K562 (cell line): Measurements from ENCODE around the gene WDR18. TPM values are rescaled to one million over a fixed set of nuclear protein-coding genes. Genes with fewer than 3 reads are reported as not detected.
A peak's percentile ranks its signal among the peaks of the same experiment; 100 is the strongest.

Experiments used
- BCL6 ChIP-seq: fragments of 250-450 bp; sonication (Bioruptor Pico); IDR thresholded peaks from 2 replicates; pipeline ENCODE4 v1.4.0; 2020
- CBX5 ChIP-seq: IDR thresholded peaks from 2 replicates; pipeline ENCODE4 v1.6.1; 2014; ENCODE audit warnings: low read depth, borderline replicate concordance
- COPS2 ChIP-seq: fragments of 450-650 bp; conservative IDR thresholded peaks from 2 replicates; pipeline ENCODE4 v1.6.1; 2016; ENCODE audit warnings: mild to moderate bottlenecking, moderate library complexity
- ESRRA ChIP-seq: fragments of 450-650 bp; IDR thresholded peaks from 2 replicates; pipeline ENCODE4 v1.6.1; 2014; ENCODE audit warnings: low read depth, mild to moderate bottlenecking, moderate library complexity, borderline replicate concordance
- ETV1 ChIP-seq: fragments of 450-650 bp; conservative IDR thresholded peaks from 2 replicates; pipeline ENCODE4 v1.6.1; 2016; ENCODE audit warnings: missing genetic modification characterization, control low read depth, low read depth, missing compliant biosample characterization
- FOXK1 ChIP-seq: sonication (generic); formaldehyde crosslinking; IDR thresholded peaks from 2 replicates; pipeline ENCODE4 v1.8.0; 2022; ENCODE audit warnings: missing genetic modification reagents, mild to moderate bottlenecking, borderline replicate concordance
- HDAC1 ChIP-seq, 2 experiments: fragments of 450-650 bp; IDR thresholded peaks; 2 replicates each; pipeline ENCODE4 v1.6.1; 2016 to 2017; ENCODE audit warnings: inconsistent platforms in 1 of 2, mild to moderate bottlenecking in 1 of 2, moderate library complexity in 1 of 2
- HNRNPL ChIP-seq: fragments of 200-400 bp; formaldehyde crosslinking; IDR thresholded peaks from 2 replicates; pipeline ENCODE4 v1.6.1; 2017; ENCODE audit warnings: low read depth, mild to moderate bottlenecking, low read length
- MAZ ChIP-seq, 2 experiments: fragments of 450-650 bp in 1 of 2; sonication (generic) in 1 of 2; formaldehyde crosslinking; IDR thresholded peaks in 1 of 2; conservative IDR thresholded peaks in 1 of 2; 2 replicates each; pipeline versions ENCODE4 v1.4.0 to v1.5.0; 2020; ENCODE audit warnings: mild to moderate bottlenecking in 1 of 2, missing genetic modification reagents in 1 of 2
- NCOA6 ChIP-seq: fragments of 450-650 bp; IDR thresholded peaks from 2 replicates; pipeline ENCODE4 v1.6.1; 2017; ENCODE audit warnings: mild to moderate bottlenecking
- NFIC ChIP-seq: fragments of 450-650 bp; IDR thresholded peaks from 2 replicates; pipeline ENCODE4 v1.6.1; 2017; ENCODE audit warnings: mild to moderate bottlenecking, inconsistent platforms
- NUFIP1 ChIP-seq: fragments of 450-650 bp; IDR thresholded peaks from 2 replicates; pipeline ENCODE4 v1.6.1; 2018; ENCODE audit not compliant: partially characterized antibody
- RBFOX2 ChIP-seq: fragments of 200-400 bp; formaldehyde crosslinking; IDR thresholded peaks from 2 replicates; pipeline ENCODE4 v1.6.1; 2017; ENCODE audit warnings: low read depth, mild to moderate bottlenecking, low read length, moderate library complexity
- RFX7 ChIP-seq: fragments of 250-450 bp; sonication (Bioruptor Pico); IDR thresholded peaks from 2 replicates; pipeline ENCODE4 v1.5.1; 2021; ENCODE audit warnings: mild to moderate bottlenecking
- SRF ChIP-seq, 2 experiments: fragments of 250-450, 450-650 bp in 1 of 2; sonication (Bioruptor Pico) in 1 of 2; sonication (generic) in 1 of 2; formaldehyde crosslinking; IDR thresholded peaks; 2 replicates each; pipeline versions ENCODE4 v1.5.0 to v1.5.1; 2020 to 2022; ENCODE audit warnings: mild to moderate bottlenecking in 1 of 2, missing genetic modification reagents in 1 of 2
- TBL1XR1 ChIP-seq, 2 experiments: IDR thresholded peaks; 2 replicates each; pipeline ENCODE4 v1.6.1; 2012; ENCODE audit warnings: improper control_type of control experiment in 2 of 2, low read length in 2 of 2, mild to moderate bottlenecking in 1 of 2
- WHSC1 ChIP-seq: IDR thresholded peaks from one replicate; pipeline ENCODE4 v1.6.1; 2012; ENCODE audit warnings: low read length, control low read depth, inconsistent platforms
- ZBTB1 ChIP-seq: sonication (generic); formaldehyde crosslinking; IDR thresholded peaks from 2 replicates; pipeline ENCODE4 v1.8.1; 2023; ENCODE audit warnings: missing genetic modification reagents, low read depth, mild to moderate bottlenecking, borderline replicate concordance
- ZBTB34 ChIP-seq: fragments of 250-450 bp; sonication (Bioruptor Pico); IDR thresholded peaks from 2 replicates; pipeline ENCODE4 v1.8.0; 2021; ENCODE audit warnings: mild to moderate bottlenecking, moderate library complexity
- ZC3H8 ChIP-seq: fragments of 450-650 bp; IDR thresholded peaks from 2 replicates; pipeline ENCODE4 v1.6.1; 2017
- ZNF175 ChIP-seq: fragments of 200-800 bp; sonication (Bioruptor generic); IDR thresholded peaks from 2 replicates; pipeline ENCODE4 v1.6.1; 2016; ENCODE audit warnings: low read depth, mild to moderate bottlenecking, missing genetic modification characterization, missing compliant biosample characterization
- ZNF274 ChIP-seq: IDR thresholded peaks from 2 replicates; pipeline ENCODE4 v1.6.1; 2011; ENCODE audit warnings: low read depth, mild to moderate bottlenecking, low read length, moderate library complexity, borderline replicate concordance
- ZNF311 ChIP-seq: fragments of 250-450 bp; sonication (Bioruptor Pico); IDR thresholded peaks from 2 replicates; pipeline ENCODE4 v1.4.0; 2020; ENCODE audit warnings: mild to moderate bottlenecking, moderate library complexity
- ZNF584 ChIP-seq: fragments of 200-800 bp; sonication (Bioruptor generic); IDR thresholded peaks from 2 replicates; pipeline ENCODE4 v1.6.1; 2016; ENCODE audit warnings: low read depth, mild to moderate bottlenecking, missing genetic modification characterization, missing compliant biosample characterization
- polyA plus RNA-seq, 8 experiments: library from polyadenylated mRNA; depleted of rRNA in 4 of 8; stranded (reverse) in 5 of 8; unstranded in 3 of 8; fragments of >200 nt; fragmentation: Nextera tagmentation in 2 of 8; fragmentation: Illumina TruSeq in 1 of 8; extraction: Ambion mirVana in 2 of 8; extraction: Trizol in 1 of 8; gene quantifications; 2 replicates each; pipeline versions ENCODE4 v1.2.1 to v1.2.3, GENCODE V29; 2011 to 2014; ENCODE audit warnings: inconsistent platforms in 1 of 8, missing spikeins in 1 of 8
- total RNA-seq, 7 experiments: library from RNA; depleted of rRNA in 6 of 7; stranded (reverse); fragments of >200 nt in 6 of 7; fragmentation: Illumina TruSeq in 2 of 7; extraction: Trizol in 2 of 7; gene quantifications; 2 replicates each; pipeline versions ENCODE4 v1.2.1 to v1.2.3, GENCODE V29; 2011 to 2021; ENCODE audit warnings: low replicate concordance in 1 of 7
- TF ChIP-seq, protein P1 (sequence below): fragments of 450-650 bp; IDR thresholded peaks from 2 replicates; pipeline ENCODE4 v1.6.1; 2017; ENCODE audit warnings: antibody characterized with exemption
- TF ChIP-seq, protein P2 (sequence below): IDR thresholded peaks from 2 replicates; pipeline ENCODE4 v1.6.1; 2014; ENCODE audit warnings: antibody characterized with exemption

WDR18 gene
- total and polyA plus RNA-seq, 9 of the 15 experiments (the other 6 are each of a cell fraction or from before 2014, with no cell fraction given), result 0.65 to 181 (median 30.1) TPM

GRCh38 chr19:1017115-1017905 lies 33.2 kb downstream of the WDR18 start (continued):
- TF ChIP-seq NUFIP1, result no peak
- TF ChIP-seq, protein P1, sequence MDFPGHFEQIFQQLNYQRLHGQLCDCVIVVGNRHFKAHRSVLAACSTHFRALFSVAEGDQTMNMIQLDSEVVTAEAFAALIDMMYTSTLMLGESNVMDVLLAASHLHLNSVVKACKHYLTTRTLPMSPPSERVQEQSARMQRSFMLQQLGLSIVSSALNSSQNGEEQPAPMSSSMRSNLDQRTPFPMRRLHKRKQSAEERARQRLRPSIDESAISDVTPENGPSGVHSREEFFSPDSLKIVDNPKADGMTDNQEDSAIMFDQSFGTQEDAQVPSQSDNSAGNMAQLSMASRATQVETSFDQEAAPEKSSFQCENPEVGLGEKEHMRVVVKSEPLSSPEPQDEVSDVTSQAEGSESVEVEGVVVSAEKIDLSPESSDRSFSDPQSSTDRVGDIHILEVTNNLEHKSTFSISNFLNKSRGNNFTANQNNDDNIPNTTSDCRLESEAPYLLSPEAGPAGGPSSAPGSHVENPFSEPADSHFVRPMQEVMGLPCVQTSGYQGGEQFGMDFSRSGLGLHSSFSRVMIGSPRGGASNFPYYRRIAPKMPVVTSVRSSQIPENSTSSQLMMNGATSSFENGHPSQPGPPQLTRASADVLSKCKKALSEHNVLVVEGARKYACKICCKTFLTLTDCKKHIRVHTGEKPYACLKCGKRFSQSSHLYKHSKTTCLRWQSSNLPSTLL, result no peak
- TF ChIP-seq HNRNPL, result no peak
- no peak for TF ChIP-seq WHSC1
- TF ChIP-seq COPS2, result no peak
- no peak for TF ChIP-seq ETV1 (tag)
- TF ChIP-seq ZBTB1, result no peak
- no peak for TF ChIP-seq TBL1XR1 (IDR thresholded peaks at IDR 0.05; ENCODE audit: low read length in 2 of 2)
- TF ChIP-seq ESRRA, result no peak; the same call in 1 of the 2 replicates
- TF ChIP-seq, protein P2, sequence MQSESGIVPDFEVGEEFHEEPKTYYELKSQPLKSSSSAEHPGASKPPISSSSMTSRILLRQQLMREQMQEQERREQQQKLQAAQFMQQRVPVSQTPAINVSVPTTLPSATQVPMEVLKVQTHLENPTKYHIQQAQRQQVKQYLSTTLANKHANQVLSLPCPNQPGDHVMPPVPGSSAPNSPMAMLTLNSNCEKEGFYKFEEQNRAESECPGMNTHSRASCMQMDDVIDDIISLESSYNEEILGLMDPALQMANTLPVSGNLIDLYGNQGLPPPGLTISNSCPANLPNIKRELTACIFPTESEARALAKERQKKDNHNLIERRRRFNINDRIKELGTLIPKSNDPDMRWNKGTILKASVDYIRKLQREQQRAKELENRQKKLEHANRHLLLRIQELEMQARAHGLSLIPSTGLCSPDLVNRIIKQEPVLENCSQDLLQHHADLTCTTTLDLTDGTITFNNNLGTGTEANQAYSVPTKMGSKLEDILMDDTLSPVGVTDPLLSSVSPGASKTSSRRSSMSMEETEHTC, result no peak
- TF ChIP-seq ZNF311 (CRISPR knock-in tag), result no peak
- TF ChIP-seq NCOA6, result no peak
- TF ChIP-seq ZNF584 (CRISPR knock-in tag), result no peak
- TF ChIP-seq RBFOX2, result peak; percentile 68; the same call in 1 of the 2 replicates
- no peak for TF ChIP-seq BCL6
- no peak; a peak in 1 of 4 replicates for TF ChIP-seq SRF (CRISPR knock-in tag; IDR thresholded peaks at IDR 0.05)
- no peak for TF ChIP-seq CBX5
- no peak for TF ChIP-seq ZNF274
- TF ChIP-seq HDAC1 (IDR thresholded peaks at IDR 0.05), result peak in 1 of 2 experiments; percentile 47; a peak in 2 of 4 replicates
- no peak for TF ChIP-seq MAZ (CRISPR knock-in tag; conservative IDR thresholded peaks at IDR 0.05 in 1 of 2, IDR thresholded peaks at IDR 0.05 in 1 of 2)
- TF ChIP-seq RFX7 (CRISPR knock-in tag), result no peak
- TF ChIP-seq NFIC, result 0 out of 2 replicates have a peak, but pooled peaks have one; percentile 12
- no peak for TF ChIP-seq ZC3H8
- no peak for TF ChIP-seq FOXK1 (CRISPR knock-in tag)
- TF ChIP-seq ZNF175 (CRISPR knock-in tag), result no peak
- TF ChIP-seq ZBTB34, result no peak
